Measurements from ENCODE around the gene DYNLL2.
A peak's percentile ranks its signal among the peaks of the same experiment; 100 is the strongest.
"Not testable (repeated sequence)": the region's sequence is repeated elsewhere in the genome, so short reads cannot be mapped to it uniquely, and the experiment has no call there.

DYNLL2 gene

DNA sequence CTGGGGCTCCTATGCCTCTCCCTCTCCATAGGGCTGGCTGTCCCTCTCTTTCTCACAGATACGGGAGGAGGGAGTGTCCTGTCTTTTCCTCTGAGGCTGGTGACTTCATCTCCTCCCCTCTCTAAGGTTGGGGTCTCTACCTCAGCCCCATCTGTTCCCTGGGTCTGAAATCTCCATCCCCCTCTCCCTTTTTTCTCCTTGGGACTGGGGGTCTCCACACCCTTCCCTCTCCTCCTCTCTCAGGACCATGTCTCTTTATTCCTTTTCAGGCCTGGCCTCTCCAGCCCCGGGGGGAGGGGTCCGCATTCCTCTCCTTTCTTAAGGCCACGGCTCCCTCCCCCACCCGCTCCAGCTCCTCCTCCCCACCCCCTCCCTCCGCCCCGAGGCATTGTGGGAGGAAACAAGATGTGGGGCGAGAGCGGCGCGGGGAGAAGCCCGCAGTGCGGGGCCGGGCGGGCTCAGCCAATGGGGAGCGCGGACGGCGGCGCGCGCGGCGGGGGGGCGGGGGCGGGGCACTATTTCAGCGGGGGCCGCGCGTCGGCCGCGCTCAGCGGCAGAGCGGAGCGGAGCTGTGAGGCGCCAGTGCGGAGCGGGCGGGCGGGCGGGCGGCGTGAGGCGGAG lies at the start of gene DYNLL2:
TSS of gene DYNLL2 (plus strand) at position 550 of the 621 bp plus-strand sequence. CDS start 3,672 bp downstream, outside the sequence.
- peak; percentile 99 for DNase-seq (ENCODE audit: low spot score)

DNA sequence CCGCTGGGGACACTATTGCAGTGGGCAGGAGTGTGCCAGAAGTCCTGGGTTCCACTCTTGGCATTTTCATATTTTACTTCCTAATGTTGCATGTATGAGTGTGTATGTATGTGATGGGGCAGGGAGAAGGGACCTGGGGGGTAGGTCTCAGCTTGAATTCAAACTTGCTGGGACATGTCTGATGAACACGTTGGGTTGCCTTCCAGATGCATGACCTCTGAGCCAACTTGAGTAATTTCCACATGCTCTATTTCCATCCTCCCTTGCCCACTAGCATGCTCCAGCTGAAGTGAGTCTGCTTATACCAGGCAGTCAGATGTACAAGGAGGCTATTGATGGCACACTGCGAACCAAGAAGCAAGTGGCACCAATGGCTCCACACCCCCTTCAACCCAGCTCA lies 43.2 kb upstream of the DYNLL2 start:
- no peak for DNase-seq (ENCODE audit: low spot score)

DNA sequence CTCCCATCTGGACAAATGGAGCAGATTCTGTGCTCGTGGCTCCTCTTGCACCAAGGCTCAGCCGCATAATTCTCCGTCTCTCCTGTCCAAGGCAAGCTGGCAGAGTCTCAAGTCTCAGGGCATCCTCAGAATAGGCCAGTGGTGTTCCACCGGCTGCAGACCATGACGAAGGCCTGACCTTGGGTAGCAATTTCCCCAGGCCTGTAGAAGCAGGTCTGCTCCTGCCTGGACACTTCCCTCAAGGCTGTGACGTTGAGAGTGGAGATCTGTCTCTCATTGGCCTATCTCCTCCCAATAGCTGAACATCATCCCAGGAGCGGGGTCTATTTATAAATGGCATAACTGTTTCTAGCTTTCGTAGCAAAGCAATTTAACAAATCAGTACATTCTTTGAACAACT lies 42.8 kb upstream of the DYNLL2 start:
- no peak for DNase-seq (ENCODE audit: low spot score)

DNA sequence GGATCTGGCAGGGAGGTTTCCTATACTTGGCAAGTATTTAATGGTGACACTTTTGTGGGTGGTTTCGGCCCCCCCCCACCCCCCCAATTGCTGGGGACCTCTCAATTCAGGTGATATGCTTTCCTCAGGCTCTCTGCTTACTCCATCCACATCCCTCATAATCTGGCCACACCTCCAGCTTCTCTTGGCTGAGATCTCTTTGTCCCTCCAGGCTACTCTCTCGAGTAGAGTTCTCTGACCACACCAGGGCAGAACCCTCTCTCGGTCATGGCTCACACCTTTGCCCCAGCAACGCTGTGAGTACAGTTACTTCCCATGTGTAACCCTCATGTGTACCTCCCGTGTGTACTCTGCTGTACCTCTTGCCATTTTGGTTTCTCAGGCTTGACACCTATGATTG lies 42.1 kb upstream of the DYNLL2 start:
- no peak for DNase-seq (ENCODE audit: low spot score)

DNA sequence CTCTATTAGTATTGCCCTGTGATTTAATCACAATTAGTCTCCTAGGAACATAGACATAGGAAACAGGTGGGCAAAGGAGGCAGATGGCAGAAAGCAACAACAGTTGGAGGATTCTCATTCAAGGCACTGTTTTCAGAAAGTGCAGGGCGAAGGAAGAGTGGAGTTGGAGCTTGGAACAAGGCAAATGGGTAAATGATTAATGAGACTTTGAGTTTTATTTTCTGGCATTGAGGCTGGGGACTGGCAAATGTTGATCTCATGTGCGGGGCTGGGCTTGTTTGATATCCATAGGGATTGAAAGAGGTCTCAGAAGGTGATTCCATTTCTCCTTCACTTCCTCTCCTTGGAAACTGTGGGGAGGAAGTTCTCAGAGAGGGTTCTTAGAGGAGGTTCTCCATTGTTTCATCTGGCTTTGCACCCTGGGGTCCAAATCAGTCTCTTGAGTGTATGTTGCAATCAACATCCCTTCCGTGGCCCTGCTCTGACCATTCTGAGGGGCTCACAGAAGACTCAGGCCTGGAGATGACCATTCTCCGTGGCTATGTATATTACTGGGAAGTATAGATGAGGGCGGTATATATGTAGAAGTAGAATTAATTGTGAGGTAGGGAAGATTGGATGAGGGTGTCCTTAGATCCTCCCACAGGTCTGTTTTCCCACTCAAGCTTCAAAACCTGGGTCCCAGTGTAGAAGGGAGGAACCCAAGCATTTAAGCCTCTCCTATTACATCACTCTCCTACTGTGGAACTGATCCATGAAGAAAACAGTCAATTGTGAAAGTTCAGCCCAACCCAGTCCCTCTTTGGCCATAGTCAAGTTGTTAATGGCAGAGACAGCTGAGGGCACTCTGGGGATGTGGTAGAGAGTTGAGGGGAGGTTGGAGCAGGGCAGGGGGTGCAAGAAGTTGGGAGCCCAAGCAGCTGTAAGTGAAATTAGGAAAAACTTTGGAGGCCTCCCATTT lies 39.7 kb upstream of the DYNLL2 start:
- no peak for DNase-seq (ENCODE audit: low spot score)

DNA sequence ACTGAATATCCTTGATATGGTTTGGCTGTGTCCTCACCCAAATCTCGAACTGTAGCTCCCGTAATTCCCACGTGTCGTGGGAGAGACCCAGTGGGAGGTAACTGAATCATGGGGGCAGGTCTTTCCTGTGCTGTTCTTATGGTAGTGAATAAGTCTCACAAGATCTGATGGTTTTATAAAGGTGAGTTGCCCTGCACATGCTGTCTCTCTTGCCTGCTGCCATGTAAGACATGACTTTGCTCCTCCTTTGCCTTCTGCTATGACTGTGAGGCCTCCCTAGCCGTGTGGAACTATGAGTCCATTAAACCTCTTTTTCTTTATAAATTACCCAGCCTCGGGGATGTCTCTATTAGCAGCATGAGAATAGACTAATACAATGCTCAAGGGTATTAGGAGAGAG lies 39.0 kb upstream of the DYNLL2 start:
- not testable (repeated sequence) for DNase-seq (ENCODE audit: low spot score)

DNA sequence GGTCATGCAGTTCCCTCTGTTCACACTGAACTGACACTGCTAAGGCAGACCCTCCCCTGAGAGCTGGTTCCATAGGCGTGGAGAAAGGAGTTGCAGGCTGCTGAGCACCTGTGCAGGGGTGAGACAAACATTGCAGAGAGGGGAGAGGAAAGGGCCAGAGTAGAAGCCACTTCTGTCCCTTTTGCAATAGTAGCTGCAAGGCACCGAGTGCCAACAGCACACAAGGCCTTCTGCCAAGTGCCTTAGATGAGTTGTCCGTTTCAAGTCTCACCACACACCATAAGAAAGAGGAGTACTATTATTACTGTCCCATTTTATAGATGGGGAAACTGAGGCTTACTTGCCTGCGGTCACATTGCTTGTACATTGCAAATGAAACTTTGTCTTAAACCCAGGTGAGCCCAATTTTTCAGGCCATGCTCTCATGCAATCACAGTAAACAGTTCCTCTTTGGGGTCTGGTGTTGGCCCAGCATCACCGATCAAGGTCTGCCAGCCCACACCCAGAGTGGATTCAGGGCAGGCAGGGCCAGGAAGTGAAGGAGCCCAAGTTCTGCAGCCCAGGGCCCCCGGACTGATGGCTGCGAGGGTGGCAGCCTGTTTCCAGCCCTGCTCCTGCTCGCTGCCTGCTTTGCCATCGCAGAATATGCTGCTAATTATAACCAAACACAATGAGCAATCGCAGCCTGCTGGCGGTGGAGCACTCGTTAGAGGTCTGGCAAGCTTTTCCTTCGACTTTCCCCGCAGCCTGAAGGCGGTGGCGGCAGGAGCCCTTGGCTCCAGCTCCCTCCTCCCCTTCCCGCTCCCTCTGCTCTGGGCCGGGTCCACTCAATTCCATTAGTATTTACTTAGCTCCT lies 36.8 kb upstream of the DYNLL2 start:
- peak; percentile 49 for DNase-seq (ENCODE audit: low spot score)

DNA sequence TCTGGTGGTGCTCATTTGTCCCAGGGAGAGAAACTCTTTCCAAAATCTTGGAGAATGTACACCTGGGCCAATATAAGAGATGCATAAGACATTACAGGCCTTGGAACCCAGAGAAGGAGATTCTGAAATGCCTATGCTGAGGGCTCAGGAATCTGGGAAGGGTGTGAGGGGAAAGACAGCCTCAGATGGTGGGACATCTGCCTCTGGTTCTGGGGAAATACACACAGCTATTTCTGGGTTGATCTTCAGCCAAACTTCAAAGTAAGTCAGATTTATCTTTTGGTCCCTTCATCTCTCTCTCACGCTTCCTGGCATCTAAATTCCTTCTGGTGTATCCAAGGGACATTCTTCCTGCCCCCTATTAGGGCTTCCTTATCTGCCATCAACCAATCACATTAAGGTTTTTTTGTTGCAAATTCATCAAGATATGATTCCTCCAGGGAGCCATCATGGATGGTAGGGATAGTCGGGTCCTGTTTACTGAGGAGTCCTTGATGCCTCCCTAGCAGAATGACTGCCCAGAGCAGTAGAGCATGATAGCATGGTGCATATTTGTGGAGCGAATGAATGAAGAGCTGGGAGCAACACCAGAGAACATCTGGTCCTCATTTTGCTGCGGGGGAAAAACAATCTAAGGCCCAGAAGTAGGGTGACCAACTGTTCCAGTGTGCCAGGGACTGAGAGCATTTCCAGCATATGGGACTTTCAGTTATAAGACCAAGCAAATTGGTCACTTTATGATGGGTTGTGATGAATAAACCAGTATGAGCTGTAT lies 35.7 kb upstream of the DYNLL2 start:
- DNase-seq (ENCODE audit: low spot score) = peak; percentile 38

DNA sequence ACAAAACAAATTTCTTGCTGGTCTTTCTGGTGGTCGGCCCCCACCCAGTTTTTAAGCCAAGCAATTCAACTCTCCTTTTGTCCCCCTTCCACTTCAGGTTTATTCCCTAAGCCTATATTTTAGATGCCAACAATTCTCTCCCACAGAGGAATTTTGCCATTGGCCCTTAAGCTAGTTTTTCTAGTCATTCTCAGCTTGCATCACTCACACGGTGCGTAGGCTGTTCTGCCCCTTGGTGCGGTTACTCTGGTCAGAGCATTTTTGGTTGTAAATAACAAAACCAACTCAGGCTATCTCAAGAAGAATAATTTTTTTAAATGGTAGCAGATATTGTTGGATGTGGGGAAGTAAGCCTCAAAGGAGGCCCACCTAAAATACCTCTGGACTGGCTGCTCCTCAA lies 33.7 kb upstream of the DYNLL2 start:
- DNase-seq (ENCODE audit: low spot score) = no peak

DNA sequence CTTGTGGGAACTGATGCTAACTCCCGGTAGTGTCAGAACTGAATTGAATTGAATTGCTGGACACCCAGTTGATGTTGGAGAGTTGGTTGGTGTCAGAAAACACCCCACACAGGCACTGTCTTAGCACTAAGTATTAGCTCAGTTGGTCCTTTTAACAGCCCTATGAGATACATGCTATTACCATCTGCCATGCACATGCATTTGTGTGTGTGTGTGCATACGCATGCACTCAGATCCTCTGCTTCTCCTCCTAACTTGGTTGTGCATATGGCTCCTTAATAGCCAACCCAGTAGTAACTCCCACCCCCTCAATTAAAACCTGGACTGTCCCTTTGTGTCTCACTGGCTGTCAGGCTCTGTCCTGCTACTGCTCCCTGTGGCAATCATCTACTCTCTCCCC lies 32.3 kb upstream of the DYNLL2 start:
- DNase-seq (ENCODE audit: low spot score) = no peak

DNA sequence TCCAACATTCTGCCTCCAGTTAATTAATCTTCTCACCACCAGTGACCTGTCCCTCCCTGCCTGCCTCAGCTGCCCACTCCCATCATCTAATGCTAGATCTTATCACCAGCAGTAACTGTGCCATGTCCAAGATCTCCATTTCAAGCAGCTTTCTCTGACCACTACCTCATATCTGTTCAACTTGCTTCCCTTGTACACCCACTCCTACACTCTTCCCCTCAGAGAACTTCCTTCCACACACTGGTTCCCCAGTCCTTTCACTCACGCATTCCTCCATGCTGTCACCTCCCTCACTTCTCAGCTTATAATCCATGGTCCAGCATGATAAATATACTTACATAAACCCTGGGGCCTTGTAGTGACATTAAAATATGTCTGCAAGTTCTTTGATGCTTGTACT lies 31.8 kb upstream of the DYNLL2 start:
- DNase-seq (ENCODE audit: low spot score) = no peak

DNA sequence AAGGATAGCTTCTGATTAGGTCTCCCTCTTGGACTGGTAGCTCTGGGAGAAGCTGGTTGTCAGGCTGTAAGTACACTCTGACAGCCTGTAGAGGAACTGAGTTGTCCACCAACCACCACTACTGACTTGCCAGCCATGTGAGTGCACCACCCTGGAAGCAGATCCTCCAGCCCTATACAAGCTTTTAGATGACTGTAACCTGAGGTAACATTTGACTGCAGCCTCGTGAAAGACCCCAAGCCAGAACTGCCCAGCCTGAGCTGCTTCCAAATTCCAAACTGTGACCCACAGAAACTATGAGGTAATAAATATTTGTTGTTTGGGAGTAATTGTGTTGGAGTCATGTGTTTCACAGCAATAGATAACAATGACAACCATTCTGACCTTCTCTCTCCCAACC lies 30.8 kb upstream of the DYNLL2 start:
- DNase-seq (ENCODE audit: low spot score) = no peak

DNA sequence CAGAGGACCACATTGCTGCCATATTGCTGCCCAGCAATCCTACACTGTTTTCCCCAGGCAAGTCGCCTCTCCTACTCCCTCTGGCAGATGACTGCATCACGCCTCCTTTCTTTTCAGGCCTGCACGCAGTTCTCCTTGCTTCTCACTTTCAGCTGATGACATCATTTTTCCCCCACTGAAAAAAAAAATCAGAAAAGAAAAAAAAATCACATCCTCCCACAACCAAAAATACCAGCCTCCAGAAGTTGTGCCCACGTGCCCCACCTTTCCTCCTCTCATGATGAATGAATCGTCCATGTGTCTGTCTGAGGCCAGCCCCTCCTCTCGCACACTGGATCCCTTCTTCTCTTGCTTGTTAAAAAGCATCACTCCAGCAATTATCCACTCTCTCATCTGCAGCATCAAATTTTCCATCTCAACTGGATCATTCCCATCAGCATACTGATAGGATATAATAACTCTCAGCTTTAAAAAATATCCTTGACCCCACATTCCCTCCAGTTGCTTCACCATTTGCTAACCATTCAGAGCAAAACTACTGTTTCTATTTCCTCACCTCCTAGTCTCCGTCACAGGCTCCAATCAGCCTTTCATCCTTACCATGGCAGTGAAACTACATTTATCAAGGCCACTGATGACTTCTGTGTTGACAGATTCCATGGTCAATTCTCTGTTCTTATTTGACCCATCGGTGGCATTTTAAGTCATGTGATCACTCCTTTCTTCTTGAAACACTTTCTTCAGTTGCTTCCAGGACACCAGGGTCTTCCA lies 30.1 kb upstream of the DYNLL2 start:
- DNase-seq (ENCODE audit: low spot score) = no peak

DNA sequence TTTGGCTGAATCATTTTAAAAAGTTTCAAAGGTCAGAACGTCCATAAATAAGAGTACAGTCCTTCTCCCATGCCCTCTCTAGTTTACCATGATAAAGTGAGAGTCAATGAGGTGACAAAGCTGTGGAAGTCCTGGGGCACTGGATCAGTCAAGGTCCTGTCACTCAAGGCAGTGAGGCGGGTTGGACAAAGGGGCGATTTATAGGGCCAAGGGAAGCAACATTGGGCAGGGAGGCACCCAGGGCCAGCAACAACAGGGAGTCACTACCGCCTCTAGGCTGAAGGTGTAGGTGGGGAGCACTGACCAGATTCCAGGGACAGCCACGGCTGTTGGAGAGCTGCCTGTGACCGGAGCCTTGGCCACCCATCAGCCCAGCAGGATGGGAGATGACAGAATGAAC lies 28.6 kb upstream of the DYNLL2 start:
- no peak for DNase-seq (ENCODE audit: low spot score)

DNA sequence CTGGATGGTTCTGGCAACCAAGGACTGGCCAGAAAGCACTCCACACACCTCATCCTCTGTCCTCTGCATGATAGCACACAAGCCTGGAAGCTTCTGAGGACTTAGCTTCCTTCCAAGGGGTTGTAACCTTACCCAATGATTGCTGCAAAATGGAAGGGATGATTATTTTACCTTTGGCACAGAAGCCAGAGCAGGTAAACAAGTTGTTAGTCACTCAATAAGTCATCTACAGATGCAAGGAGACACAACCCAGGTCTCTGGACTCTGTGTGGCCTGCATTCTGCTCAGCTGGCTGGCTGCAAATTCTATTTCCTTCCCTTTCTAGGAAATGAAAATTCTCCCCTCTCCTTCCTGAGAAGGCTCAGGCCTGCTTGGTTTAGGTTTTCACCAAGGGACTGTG lies 26.7 kb upstream of the DYNLL2 start:
- DNase-seq (ENCODE audit: low spot score) = no peak

DNA sequence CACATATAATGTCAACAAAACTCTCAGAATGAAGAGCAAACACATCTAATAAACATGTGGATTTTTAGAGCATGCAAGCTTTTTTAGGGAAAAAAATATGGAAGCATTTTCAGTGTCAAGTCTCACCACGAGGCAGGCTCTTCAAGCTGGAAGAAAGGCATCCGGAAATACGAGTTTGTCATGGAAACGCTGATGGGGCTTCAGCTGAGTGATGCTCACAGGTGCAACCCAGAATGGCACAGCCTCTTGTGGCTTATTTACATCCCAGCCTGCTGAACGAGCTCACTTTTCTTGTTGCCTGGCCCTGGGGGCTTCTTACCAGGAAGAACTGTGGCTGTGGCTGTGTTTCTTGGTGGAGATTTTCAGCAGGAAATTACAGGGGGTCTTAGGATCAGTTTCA lies 24.1 kb upstream of the DYNLL2 start:
- DNase-seq (ENCODE audit: low spot score) = no peak

DNA sequence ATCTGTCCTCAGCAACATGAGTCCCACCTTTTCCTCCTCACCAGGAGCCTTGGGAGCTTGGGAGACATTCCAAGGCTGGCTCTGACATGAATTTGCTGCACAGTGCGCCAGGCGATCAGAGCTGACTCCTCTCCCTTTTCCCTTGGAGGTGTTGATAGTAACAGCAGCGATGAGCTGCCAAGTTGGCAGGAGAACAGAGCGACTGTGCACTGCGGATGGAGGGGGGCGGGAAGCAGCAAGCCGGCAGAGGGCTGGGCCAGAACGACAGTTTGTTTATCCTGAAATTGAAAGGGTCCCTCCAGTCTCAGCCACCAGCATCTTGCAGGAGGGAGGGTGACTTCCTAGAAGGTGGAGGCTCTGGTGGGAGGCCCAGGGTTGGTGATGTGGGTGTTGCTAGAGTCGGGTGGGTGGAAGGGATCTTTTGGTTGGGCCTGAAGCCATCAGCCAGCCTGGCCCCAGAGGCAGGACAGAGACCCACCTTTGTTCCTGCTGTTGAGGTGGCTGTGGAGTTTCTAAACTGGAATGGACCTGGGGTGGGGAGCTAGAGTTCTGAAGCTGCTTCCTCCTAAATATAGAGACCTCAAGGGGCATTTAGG lies 22.5 kb upstream of the DYNLL2 start:
- DNase-seq (ENCODE audit: low spot score) = peak; percentile 34

DNA sequence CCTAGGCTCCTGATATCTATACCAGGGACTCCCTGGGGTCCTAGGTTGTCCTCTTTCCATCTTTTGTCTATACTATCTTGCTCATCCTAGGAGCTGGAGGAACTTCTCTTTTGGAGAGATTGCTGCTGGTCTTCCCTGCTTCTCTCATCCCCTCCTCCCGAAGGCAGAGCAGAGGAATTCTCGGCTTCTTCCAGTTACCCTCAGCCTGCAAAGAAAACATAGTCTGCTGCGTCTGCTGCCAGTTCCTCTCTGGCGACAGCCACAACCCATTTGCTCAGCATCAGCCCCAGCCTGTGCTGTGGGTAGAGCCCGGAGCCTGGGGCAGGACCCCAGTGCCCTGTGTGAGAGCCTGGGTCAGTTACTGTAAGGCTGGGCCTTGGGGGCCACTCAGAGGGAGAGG lies 21.5 kb upstream of the DYNLL2 start:
- no peak for DNase-seq (ENCODE audit: low spot score)

DNA sequence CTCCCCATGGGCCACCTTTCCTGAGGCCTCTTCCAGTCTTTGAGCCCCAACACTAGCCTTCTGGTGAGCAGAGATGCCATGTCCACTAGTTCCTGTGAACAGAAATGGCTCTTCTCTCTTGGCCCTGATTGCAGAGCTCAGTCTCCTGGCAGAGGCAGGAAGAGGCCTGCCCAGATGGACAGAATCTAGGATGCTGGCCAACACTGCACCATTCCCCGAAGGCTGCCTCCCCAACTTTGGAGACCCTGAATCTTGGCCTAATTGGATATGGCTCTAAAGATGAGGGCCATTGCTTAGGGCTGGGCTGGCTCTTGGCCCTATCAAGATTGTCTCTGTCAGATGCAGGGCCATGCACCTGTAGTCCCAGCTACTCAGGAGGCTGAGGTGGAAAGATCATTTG lies 18.0 kb upstream of the DYNLL2 start:
- no peak for DNase-seq (ENCODE audit: low spot score)

DNA sequence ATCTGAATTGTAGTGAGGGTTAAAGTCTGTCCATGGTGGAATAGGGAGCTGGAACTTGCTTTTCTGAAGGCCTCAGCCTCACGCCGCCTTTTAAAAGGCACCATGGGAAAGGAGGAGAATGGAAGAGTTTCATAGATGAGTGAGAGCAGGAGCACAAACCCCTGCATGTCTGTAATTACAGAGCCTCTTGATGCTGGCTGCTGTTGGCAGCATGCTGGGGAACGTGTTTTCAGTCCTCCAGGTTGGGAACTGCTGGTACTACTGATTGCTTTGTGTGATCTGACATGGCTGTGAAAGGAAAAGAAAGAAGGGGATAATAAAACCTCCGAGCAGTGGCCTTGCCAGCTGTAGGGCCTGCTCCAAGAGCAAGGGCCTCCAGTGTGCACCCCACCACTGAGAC lies 16.8 kb upstream of the DYNLL2 start:
- no peak for DNase-seq (ENCODE audit: low spot score)

DNA sequence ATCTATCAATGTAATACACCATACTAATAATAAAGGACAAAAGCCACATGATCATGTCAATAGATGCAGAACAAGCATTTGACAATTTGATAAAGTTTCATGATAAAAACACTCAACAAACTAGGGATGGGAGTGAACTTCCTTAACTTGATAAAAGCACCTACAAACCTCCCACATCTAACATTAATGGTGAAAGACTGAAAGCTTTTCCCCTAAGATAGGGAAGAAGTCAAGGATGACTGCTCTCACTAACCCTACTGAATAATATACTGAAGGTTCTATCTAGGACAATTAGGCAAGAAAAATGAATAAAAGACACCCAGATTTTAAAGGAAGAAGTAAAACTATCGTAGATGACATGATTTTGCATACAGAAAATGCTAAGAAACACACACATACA lies 10.4 kb upstream of the DYNLL2 start:
- no peak for DNase-seq (ENCODE audit: low spot score)
